GM12878 (cell line): ENCODE results near the gene SUFU.

Source experiments
- ATF7 ChIP-seq: fragments of 450-650 bp; IDR thresholded peaks from 2 replicates; pipeline ENCODE4 v1.6.1; 2016; ENCODE audit warnings: low read depth, mild to moderate bottlenecking
- BACH1 ChIP-seq: fragments of 450-650 bp; IDR thresholded peaks from 2 replicates; pipeline ENCODE4 v1.6.1; 2017; ENCODE audit warnings: mild to moderate bottlenecking, borderline replicate concordance
- CTCF ChIP-seq, 3 experiments: IDR thresholded peaks in 2 of 3; conservative IDR thresholded peaks in 1 of 3; 2 replicates each; pipeline ENCODE4 v1.5.1; 2011; ENCODE audit warnings: low read depth in 3 of 3, low read length in 3 of 3, mild to moderate bottlenecking in 3 of 3, control low read depth in 2 of 3, moderate library complexity in 2 of 3, inconsistent platforms in 1 of 3, mixed read lengths in 1 of 3; ENCODE audit not compliant: control insufficient read depth in 2 of 3, insufficient read depth in 1 of 3; ENCODE audit errors: extremely low read depth in 1 of 3
- EP300 ChIP-seq, 2 experiments: fragments of 150-350 bp in 1 of 2; IDR thresholded peaks; 2 replicates each; pipeline ENCODE4 v1.6.1; 2011 to 2012; ENCODE audit warnings: low read depth in 2 of 2, low read length in 2 of 2, borderline replicate concordance in 1 of 2, improper control_type of control experiment in 1 of 2, inconsistent platforms in 1 of 2; ENCODE audit not compliant: control insufficient read depth in 1 of 2
- MTA3 ChIP-seq: IDR thresholded peaks from 2 replicates; pipeline ENCODE4 v1.6.1; 2012; ENCODE audit warnings: low read length, inconsistent platforms, borderline replicate concordance
- POLR2A ChIP-seq: IDR thresholded peaks from 2 replicates; pipeline ENCODE4 v1.6.1; 2011; ENCODE audit warnings: low read depth, mild to moderate bottlenecking, low read length
- RAD21 ChIP-seq: IDR thresholded peaks from 2 replicates; pipeline ENCODE4 v1.6.1; 2011; ENCODE audit warnings: mild to moderate bottlenecking, low read depth, low read length, moderate library complexity; ENCODE audit not compliant: insufficient read depth
- RFX5 ChIP-seq: IDR thresholded peaks from 2 replicates; pipeline ENCODE4 v1.6.1; 2011; ENCODE audit warnings: low read depth, low read length, improper control_type of control experiment
- SP1 ChIP-seq: IDR thresholded peaks from one replicate; pipeline ENCODE4 v1.6.1; 2011; ENCODE audit warnings: low read depth, low read length
- SUZ12 ChIP-seq: fragments of 200-600 bp; sonication (generic); IDR thresholded peaks from one replicate; pipeline ENCODE4 v1.6.1; 2018; ENCODE audit warnings: antibody characterized with exemption, mild to moderate bottlenecking; ENCODE audit not compliant: unreplicated experiment
- TARDBP ChIP-seq: IDR thresholded peaks from 2 replicates; pipeline ENCODE4 v1.6.1; 2016; ENCODE audit warnings: borderline replicate concordance
- YY1 ChIP-seq: IDR thresholded peaks from 2 replicates; pipeline ENCODE4 v1.6.1; 2011; ENCODE audit warnings: low read depth, mild to moderate bottlenecking, low read length
- ZBTB33 ChIP-seq: fragments of 450-650 bp; IDR thresholded peaks from 2 replicates; pipeline ENCODE4 v1.6.1; 2017; ENCODE audit warnings: mild to moderate bottlenecking
- ZNF274 ChIP-seq: IDR thresholded peaks from one replicate; pipeline ENCODE4 v1.8.0; 2011; ENCODE audit not compliant: insufficient read length, insufficient read depth

GRCh38 chr10:102537367-102537766 lies 33.6 kb downstream of the SUFU start:
- TF ChIP-seq EP300 (IDR thresholded peaks at IDR 0.05; ENCODE audit: borderline replicate concordance in 1 of 2, control insufficient read depth in 1 of 2, low read depth in 2 of 2, low read length in 2 of 2), result no peak
- TF ChIP-seq RFX5, result no peak
- no peak for TF ChIP-seq SP1
- TF ChIP-seq BACH1, result no peak
- TF ChIP-seq RAD21, result no peak
- TF ChIP-seq MTA3, result no peak
- no peak for TF ChIP-seq TARDBP
- TF ChIP-seq ATF7, result no peak
- no peak for TF ChIP-seq YY1
- TF ChIP-seq ZNF274, result no peak
- TF ChIP-seq CTCF (IDR thresholded peaks at IDR 0.05 in 2 of 3, conservative IDR thresholded peaks at IDR 0.05 in 1 of 3; ENCODE audit: control insufficient read depth in 2 of 3, extremely low read depth in 1 of 3, insufficient read depth in 1 of 3, low read depth in 3 of 3, low read length in 3 of 3), result no peak
- TF ChIP-seq SUZ12, result no peak
- TF ChIP-seq POLR2A, result no peak
- TF ChIP-seq ZBTB33, result no peak
